ENCODE measurements around the gene ZCWPW1. TPM values are rescaled to one million over a fixed set of nuclear protein-coding genes. Genes with fewer than 3 reads are reported as not detected.

The ZCWPW1 gene
- total and polyA plus RNA-seq, 10 of the 15 experiments (the other 5 are each of a cell fraction or from before 2014, with no cell fraction given), result 1.3 to 4.4 (median 3.7) TPM

DNA sequence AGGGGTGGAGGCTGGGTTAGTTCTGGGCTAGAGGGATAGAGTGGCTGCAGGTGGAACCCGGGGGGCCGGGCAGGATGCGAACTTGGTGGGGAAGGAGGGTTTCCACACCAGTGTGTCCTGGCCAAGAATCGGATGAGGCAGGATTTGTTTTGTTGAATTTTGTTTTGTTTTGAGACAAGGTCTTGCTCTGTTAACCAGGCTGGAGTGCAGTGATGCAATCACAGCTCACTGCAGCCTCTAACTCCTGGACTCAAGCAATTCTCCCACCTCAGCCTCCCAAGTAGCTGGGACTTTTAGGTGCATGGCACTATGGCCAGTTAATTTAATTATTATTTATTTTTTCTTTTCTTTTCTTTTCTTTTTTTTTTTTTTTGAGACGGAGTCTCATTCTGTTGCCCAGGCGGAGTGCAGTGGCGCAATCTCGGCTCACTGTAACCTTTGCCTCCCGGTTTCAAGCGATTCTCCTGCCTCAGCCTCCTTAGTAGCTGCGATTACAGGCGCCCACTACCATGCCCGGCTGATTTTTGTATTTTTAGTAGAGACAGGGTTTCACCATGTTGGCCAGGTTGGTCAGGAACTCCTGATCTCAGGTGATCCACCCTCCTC lies 20.8 kb upstream of the ZCWPW1 start:
- WGBS (ENCODE audit: insufficient coverage, insufficient replicate concordance, low lambda C conversion rate, missing lambda C conversion rate), result 63% methylated on average over 10 of the region's 13 CpGs
- DNase-seq (ENCODE audit: low read depth, low spot score) (no peak), ATAC-seq (no peak), FAIRE-seq (no peak)
- no peaks in the 10 kb centered on the region for H3K79me2 ChIP-seq (ENCODE audit: control insufficient read depth, insufficient read depth, low read length)
- peaks cover 17% of the 10 kb centered on the region for H3K4me1 ChIP-seq (ENCODE audit: control insufficient read depth, insufficient read depth, low read length)
- no peaks in the 10 kb centered on the region for H3K36me3 ChIP-seq (ENCODE audit: control insufficient read depth in 2 of 2, insufficient read depth in 2 of 2, low read length in 1 of 2)
- ChIA-PET RAD21 (ENCODE audit: unreplicated experiment) (interaction anchor here (2.0 to 2.5 kb wide), 2 partner anchors 21 to 75 kb away, joined by 7 to 11 read pairs; partner anchors contain the start of gene ZCWPW1), POLR2A (interaction anchor here (0.7 to 1.3 kb wide), 2 partner anchors 13 to 84 kb away, joined by 5 to 9 read pairs; partner anchors contain the start of gene PPP1R35), SMC1A (ENCODE audit: uncharacterized antibody, unreplicated experiment) (interaction anchor here (1.9 kb wide), 1 partner anchor 75 kb away, joined by 8 read pairs; no protein-coding TSS in a partner anchor), CTCF (interaction anchor here (0.7 to 2.4 kb wide), 10 partner anchors 12 to 90 kb away, joined by 3 to 13 read pairs (median 8); partner anchors contain the start of gene PPP1R35)
- no peak overlapping the region for H3K9ac ChIP-seq (ENCODE audit: control insufficient read depth, insufficient read depth, low read length)
- H3K27me3 ChIP-seq (replicated peaks in 1 of 2; ENCODE audit: control insufficient read depth in 2 of 2, insufficient read depth in 2 of 2, low read length in 1 of 2), result no peaks in the 10 kb centered on the region
- in situ Hi-C loops (cut with MboI) (no loop called here), intact Hi-C loops (cut with micrococcal nuclease; ENCODE audit: unreplicated experiment) (no loop called here)
- no TSS peak for BruUV-seq (replicated peaks)
- H3K9me3 ChIP-seq (replicated peaks; ENCODE audit: control insufficient read depth, insufficient read depth, low read length), result no peaks in the 10 kb centered on the region
- H4K20me1 ChIP-seq (ENCODE audit: control insufficient read depth, insufficient read depth), result no peaks in the 10 kb centered on the region
- H3K4me3 ChIP-seq, result no peak overlapping the region
- no peak overlapping the region for H2AFZ ChIP-seq (ENCODE audit: control insufficient read depth, low read depth, low read length)
- H3K27ac ChIP-seq (ENCODE audit: control insufficient read depth, insufficient read depth), result no peak overlapping the region
- no peak overlapping the region for H3K4me2 ChIP-seq (ENCODE audit: control insufficient read depth, insufficient read depth)
- TF ChIP-seq, protein P1, sequence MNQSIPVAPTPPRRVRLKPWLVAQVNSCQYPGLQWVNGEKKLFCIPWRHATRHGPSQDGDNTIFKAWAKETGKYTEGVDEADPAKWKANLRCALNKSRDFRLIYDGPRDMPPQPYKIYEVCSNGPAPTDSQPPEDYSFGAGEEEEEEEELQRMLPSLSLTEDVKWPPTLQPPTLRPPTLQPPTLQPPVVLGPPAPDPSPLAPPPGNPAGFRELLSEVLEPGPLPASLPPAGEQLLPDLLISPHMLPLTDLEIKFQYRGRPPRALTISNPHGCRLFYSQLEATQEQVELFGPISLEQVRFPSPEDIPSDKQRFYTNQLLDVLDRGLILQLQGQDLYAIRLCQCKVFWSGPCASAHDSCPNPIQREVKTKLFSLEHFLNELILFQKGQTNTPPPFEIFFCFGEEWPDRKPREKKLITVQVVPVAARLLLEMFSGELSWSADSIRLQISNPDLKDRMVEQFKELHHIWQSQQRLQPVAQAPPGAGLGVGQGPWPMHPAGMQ (IDR thresholded peaks at IDR 0.05; ENCODE audit: borderline replicate concordance), result no peak
- TF ChIP-seq CEBPB (IDR thresholded peaks at IDR 0.05; ENCODE audit: borderline replicate concordance in 1 of 2, low read depth in 2 of 2, low read length in 2 of 2), result no peak
- TF ChIP-seq POLR2AphosphoS5 (IDR thresholded peaks at IDR 0.05; ENCODE audit: low read length), result no peak
- TF ChIP-seq, protein P2, sequence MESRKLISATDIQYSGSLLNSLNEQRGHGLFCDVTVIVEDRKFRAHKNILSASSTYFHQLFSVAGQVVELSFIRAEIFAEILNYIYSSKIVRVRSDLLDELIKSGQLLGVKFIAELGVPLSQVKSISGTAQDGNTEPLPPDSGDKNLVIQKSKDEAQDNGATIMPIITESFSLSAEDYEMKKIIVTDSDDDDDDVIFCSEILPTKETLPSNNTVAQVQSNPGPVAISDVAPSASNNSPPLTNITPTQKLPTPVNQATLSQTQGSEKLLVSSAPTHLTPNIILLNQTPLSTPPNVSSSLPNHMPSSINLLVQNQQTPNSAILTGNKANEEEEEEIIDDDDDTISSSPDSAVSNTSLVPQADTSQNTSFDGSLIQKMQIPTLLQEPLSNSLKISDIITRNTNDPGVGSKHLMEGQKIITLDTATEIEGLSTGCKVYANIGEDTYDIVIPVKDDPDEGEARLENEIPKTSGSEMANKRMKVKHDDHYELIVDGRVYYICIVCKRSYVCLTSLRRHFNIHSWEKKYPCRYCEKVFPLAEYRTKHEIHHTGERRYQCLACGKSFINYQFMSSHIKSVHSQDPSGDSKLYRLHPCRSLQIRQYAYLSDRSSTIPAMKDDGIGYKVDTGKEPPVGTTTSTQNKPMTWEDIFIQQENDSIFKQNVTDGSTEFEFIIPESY (IDR thresholded peaks at IDR 0.05), result no peak
- TF ChIP-seq, protein P3, sequence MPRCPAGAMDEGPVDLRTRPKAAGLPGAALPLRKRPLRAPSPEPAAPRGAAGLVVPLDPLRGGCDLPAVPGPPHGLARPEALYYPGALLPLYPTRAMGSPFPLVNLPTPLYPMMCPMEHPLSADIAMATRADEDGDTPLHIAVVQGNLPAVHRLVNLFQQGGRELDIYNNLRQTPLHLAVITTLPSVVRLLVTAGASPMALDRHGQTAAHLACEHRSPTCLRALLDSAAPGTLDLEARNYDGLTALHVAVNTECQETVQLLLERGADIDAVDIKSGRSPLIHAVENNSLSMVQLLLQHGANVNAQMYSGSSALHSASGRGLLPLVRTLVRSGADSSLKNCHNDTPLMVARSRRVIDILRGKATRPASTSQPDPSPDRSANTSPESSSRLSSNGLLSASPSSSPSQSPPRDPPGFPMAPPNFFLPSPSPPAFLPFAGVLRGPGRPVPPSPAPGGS (IDR thresholded peaks at IDR 0.05; ENCODE audit: borderline replicate concordance, insufficient read depth, low read depth, low read length, poor library complexity, severe bottlenecking), result no peak
- TF ChIP-seq POLR2A (IDR thresholded peaks at IDR 0.05; ENCODE audit: low read depth, low read length), result no peak
- TF ChIP-seq, protein P4, sequence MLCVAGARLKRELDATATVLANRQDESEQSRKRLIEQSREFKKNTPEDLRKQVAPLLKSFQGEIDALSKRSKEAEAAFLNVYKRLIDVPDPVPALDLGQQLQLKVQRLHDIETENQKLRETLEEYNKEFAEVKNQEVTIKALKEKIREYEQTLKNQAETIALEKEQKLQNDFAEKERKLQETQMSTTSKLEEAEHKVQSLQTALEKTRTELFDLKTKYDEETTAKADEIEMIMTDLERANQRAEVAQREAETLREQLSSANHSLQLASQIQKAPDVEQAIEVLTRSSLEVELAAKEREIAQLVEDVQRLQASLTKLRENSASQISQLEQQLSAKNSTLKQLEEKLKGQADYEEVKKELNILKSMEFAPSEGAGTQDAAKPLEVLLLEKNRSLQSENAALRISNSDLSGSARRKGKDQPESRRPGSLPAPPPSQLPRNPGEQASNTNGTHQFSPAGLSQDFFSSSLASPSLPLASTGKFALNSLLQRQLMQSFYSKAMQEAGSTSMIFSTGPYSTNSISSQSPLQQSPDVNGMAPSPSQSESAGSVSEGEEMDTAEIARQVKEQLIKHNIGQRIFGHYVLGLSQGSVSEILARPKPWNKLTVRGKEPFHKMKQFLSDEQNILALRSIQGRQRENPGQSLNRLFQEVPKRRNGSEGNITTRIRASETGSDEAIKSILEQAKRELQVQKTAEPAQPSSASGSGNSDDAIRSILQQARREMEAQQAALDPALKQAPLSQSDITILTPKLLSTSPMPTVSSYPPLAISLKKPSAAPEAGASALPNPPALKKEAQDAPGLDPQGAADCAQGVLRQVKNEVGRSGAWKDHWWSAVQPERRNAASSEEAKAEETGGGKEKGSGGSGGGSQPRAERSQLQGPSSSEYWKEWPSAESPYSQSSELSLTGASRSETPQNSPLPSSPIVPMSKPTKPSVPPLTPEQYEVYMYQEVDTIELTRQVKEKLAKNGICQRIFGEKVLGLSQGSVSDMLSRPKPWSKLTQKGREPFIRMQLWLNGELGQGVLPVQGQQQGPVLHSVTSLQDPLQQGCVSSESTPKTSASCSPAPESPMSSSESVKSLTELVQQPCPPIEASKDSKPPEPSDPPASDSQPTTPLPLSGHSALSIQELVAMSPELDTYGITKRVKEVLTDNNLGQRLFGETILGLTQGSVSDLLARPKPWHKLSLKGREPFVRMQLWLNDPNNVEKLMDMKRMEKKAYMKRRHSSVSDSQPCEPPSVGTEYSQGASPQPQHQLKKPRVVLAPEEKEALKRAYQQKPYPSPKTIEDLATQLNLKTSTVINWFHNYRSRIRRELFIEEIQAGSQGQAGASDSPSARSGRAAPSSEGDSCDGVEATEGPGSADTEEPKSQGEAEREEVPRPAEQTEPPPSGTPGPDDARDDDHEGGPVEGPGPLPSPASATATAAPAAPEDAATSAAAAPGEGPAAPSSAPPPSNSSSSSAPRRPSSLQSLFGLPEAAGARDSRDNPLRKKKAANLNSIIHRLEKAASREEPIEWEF (IDR thresholded peaks at IDR 0.05; ENCODE audit: insufficient replicate concordance, low read depth, low read length), result no peak
- no peak for TF ChIP-seq YBX1 (IDR thresholded peaks at IDR 0.05)
- TF ChIP-seq, protein P5, sequence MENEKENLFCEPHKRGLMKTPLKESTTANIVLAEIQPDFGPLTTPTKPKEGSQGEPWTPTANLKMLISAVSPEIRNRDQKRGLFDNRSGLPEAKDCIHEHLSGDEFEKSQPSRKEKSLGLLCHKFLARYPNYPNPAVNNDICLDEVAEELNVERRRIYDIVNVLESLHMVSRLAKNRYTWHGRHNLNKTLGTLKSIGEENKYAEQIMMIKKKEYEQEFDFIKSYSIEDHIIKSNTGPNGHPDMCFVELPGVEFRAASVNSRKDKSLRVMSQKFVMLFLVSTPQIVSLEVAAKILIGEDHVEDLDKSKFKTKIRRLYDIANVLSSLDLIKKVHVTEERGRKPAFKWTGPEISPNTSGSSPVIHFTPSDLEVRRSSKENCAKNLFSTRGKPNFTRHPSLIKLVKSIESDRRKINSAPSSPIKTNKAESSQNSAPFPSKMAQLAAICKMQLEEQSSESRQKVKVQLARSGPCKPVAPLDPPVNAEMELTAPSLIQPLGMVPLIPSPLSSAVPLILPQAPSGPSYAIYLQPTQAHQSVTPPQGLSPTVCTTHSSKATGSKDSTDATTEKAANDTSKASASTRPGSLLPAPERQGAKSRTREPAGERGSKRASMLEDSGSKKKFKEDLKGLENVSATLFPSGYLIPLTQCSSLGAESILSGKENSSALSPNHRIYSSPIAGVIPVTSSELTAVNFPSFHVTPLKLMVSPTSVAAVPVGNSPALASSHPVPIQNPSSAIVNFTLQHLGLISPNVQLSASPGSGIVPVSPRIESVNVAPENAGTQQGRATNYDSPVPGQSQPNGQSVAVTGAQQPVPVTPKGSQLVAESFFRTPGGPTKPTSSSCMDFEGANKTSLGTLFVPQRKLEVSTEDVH (IDR thresholded peaks at IDR 0.05; ENCODE audit: low read depth, partially characterized antibody), result no peak
- TF ChIP-seq SMAD5 (IDR thresholded peaks at IDR 0.05; ENCODE audit: low read depth), result no peak
